GM18870 (cell line): ENCODE measurements around the gene TCF4.
A peak's percentile ranks its signal among the peaks of the same experiment; 100 is the strongest.

Source experiments
- ATAC-seq: cut with Tn5 transposase; IDR thresholded peaks from one replicate; pipeline ENCODE4 v1.9.1; 2021; ENCODE audit warnings: moderate library complexity; ENCODE audit not compliant: unreplicated experiment

Gene TCF4

DNA sequence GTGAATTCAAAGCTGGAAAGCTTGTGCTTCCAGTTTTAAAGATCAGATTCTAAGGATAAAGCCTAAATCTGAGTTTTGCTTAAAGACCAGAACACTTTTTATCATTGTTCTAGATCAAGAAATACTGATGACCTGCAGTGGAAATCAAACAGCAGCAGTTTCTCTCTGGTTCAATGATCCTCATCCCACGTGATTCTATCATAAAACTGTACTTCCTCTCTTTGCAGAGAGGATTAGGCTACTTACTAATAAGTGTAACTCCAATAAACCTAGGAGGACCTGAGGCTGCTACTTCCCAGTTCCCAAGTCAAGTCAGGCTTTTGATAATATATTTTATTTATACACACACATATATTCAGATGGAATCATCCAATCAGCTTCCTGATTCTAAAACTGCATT lies 81.9 kb downstream of the TCF4 start:
- ATAC-seq, result no peak

DNA sequence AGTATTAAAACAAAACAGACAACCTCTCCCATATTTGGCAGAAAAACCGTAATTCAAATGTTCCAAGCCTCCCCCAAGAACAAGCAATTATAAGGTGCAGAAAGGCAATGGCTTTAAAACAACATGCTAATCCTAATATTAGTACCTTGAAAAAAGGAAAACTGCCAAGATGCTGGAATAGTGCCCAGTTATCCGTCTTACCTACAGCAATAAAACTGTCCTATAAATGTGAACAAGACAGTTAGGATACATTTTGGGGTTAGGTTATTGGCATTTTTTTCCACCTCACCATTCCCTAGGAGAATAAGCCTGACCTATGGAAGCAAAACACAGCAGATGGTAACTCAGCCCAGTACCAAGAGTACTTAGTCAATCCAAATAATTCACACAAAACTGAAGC lies 83.2 kb downstream of the TCF4 start:
- ATAC-seq, result no peak

DNA sequence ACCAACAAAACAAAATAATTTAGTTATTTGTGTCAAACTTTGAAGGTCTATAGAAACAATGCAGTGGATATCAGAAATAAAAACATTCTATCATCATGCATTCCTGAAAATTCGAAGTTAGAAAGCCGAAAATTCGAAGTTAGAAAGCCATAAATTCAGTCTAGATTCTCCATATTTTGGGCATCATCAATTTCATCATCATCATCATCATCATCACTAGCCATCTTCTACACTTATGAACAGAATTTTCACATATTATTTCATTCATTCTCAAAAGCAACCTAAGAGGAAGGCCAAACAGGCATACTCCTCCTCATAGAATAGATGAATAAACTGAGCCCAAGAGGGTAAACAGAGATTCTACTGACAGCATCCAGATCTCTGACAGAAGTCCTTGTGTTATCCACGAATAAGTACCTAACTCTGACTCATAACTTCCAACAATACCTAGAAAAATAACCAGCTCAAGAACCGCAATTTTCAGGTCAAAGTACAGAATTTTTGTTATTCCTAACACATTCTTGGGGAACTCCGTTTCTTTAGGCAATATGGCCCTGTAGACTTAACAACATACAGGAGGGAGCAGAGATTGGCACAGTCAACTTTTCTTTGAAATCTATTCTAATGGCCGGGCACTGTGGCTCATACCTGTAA lies 84.7 kb downstream of the TCF4 start:
- ATAC-seq, result no peak

DNA sequence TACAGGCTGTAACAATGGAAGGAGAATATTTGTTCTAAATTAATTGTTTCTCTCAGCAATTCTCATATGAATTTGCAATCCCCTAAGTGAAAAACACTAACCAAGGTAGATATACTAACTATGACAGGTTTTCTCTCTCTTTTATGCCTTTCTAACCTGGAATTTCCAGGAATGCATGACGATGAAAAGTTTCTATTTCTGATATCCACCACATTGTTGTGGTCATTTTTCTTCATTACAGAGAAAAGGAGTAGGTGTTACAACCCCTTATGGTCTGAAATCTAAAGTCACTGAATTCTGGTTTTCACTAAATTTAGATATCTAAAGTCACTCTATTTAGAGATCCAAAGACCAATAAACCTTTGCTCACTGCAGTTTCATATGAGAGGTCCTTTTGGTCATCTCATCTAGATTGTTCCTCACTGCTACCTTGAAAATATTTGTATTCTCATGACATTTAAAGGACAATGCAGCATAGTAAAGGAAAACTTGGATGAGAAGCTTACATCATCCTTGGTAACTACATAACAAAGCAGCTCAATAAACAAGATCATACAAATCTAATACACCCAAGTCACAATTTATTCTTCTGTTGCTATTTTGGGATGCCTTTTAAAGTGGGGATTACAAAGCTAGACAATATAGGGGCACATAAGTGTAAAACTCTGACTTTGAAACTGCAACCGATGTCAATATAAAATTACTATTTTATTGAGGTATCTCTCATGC lies 85.8 kb downstream of the TCF4 start:
- no peak for ATAC-seq

DNA sequence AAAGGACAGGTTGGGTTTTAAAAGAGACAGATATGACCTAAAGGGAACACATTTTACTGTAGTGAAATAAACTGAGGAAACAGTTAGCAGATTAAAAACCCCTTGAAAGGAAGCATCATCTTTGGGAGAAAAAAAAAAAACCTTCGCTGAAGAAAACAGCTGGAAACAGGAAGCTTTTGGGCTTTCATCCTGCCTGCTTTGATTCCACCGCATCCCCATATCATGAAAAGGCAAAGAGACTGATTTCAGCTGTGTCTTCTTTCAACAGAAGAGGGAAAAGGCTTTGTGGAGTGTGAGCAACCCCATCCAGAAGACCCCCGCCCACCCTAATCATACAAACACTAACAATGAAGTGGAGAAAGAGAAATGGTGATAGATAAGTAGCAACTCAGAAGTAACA lies 86.4 kb downstream of the TCF4 start:
- no peak for ATAC-seq

DNA sequence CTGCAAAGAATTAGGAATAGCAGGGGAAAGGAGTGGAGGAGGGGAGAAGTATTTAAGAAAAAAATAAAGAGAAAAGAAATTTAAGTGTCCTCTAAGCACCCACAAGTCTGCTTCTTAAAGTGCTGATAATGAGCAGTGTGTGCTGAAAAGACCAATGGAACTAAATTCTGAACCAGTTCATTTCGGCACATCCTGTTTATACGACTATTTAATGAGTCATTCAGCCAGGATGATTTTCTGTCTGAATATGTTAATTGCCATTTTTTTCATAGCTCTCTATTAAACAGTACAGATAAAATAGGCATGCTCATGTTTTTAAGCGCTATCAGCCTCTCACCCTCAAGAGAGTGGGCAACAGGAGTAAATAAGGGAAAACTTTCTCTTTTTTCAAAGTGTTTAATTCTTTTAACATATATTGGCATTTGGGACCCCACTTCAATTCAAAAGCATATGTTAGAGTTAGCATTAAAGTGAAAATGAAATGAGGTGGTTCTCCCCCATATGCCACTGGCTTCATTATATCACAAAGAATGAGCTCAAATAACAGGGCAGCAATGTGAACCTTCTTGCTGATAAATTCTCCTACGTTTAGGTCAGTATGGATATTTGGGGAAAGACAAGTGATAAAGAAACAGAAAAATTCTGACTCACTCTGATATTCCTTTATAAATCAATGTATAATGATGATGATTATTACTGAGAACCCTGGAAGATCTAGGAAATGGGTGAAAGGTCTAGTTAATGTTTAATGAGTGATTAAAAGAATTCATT lies 87.5 kb downstream of the TCF4 start:
- ATAC-seq, result no peak

DNA sequence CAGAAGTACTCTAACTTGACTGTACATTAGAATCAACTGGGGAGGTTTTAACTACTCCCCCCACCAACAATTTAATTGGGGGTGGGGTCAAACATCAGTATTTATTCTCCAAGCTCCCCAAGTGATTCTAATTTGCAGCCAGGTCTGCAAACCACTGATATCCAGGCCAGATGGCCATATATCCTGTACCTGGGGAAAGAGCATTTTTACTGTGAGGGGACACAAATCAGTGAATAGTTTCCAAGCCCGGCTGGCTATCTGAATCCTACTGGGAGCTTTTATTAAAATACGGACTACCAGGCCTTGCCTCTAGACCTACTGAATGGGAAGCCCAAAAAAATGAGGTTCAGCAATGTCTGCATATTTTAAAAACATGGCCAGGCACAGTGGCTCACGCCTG lies 88.5 kb downstream of the TCF4 start:
- no peak for ATAC-seq

DNA sequence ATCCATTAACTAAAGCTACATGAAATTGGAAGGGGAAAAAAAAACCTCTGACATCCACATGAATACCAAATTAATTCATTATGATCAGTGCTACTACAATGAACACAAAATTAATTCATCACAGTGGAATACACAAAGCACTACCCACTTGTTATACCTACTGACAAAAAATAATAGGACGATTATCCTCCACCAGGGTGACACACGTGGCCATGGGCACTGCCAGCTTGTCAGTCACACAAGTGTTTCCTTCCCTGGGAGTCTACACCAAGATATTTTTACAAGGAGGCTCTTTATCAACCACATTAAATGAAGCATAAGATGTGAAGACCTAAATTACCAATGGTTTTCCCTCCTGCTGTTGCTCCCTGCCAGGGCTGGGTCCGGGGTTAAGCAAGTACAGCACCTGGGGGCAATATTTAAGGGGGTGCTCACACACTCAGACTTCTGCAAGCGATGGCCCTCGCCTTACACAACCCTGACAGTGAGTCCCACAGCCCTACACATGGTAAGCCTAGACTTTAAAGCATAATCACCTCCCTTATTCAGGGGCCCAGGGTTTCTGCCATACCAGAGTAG lies 90.1 kb downstream of the TCF4 start:
- ATAC-seq, result no peak

DNA sequence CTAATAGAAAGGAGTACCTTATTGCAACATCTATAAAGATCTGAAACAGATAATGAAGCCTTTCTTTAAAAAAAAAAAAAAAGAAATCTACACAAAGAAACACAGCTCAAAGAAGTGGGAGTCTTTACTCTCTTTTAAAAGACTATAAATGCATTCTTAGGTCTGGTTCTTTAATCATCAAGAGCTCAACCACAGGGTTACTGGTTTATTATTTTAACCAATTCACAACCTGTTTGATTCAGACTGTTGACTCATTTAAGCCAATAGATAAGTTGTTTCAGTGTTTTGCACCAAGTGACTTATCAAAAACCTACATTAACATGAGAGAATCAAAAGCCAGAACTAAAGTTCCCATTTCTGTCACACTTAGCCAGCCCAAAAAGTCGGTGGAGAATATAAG lies 93.1 kb downstream of the TCF4 start:
- ATAC-seq, result no peak

DNA sequence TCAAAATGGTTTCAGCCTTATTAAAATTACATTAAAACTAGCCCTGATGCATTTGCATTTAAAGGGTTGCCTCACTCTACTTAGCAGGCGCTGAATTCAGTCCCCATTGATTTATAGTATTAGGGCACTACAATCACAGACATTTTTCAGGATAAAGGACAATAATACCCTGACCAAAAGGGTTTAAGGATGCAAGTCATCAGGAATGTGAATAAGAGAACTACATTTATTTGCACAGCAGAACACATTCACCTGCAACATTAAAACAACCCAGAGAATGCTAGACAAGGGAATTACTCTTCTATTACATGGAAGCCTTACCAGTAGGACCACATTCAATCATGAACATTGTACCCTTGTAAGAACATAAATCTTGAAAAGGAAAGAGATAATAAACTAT lies 93.6 kb downstream of the TCF4 start:
- no peak for ATAC-seq

DNA sequence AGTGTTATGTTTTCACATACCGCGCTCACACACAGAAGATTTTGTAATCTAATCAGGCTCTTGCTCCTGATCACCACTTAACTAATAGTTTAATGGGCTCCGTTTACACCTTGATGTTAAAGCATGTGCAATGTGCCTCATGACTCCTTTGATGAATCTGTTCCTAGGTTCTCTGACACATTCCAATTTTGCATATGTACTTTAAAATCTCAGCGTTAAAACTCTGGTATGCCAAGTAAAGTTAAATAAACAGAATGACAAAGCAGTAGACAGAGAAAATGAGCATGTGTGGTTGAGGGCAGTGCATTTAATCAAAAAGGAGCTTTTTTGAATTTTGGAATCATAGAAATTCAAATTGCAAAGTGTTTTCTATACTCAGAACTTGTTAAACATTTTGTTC lies 96.4 kb downstream of the TCF4 start:
- no peak for ATAC-seq

DNA sequence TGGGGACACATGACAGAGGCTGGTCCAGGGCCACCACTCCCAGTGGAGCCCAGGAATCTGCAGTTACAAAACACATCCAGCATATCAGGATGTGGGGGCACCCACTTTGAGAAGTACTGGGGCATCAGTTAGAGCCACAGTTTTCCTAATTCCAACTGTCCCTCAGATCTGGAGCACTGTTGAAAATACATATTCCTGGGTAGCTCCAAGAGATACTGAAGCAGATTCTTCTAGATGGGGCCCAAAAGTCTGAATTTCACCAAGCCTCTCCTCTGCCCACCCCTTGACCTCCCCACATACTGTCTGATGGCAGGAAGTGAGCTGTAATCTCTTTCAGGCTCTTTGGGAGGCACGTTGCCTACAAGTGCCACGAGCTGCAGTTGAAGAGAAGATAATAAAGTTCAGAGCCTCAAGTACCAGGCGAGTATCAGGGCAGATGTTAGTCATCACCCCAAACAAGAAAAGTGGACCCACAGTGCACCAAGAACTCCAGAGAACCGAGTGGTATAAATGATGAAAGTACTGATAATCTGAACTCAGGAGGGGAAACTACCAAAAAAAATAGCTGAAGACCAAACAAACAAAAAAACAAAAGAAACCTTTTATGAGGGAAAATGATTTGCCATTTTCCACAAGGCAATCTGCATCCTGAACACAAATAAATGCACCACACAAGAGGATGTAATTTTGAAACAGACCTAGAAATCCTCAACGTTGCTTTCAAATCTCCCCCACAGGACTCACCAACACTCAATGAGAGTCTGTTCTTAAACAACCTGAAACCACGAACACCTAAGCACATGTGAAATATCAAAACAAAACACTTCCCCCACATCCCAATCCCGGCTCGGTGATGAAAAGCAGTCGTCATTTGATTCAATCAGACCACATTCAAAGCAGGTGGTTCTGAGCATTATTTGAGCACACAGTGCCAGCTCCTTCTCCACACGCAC lies 98.7 kb downstream of the TCF4 start:
- ATAC-seq, result peak; percentile 84

DNA sequence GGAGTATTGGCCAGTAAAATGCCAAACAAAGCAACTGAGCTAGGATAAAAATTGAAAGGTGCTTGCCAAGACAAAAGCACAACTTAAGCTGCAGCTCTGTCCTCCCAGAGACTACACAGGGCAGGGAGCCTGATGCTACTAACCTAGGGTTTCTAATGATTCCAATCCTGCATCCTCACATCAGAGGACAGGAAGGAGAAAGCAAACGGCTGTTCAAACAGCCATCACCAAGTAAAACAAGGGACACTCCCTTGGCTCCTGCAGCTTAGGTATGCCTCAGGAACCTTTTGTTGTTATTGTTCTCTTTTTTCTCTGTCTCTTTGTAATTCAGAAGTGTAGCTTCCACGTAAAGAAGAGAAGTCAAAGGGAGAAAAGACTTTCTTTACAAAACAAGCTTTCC lies 99.5 kb downstream of the TCF4 start:
- ATAC-seq, result no peak

DNA sequence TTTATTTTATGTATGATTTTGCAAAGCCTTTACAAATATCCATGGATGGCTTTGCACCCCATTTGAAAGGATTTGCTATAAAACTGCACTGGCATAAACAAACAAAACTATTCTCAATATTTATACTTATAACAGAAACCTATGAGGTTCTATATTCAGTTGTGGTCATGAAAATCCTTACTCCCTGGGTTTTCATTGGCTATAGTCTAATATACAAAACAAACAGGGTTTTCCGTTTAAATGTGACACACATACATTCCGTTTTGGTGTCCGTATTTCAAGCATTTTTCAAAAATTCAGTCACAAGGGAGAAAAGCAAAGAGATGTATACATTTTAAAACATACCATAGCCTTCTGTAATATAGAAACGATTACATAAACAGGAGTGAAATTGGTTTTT lies 100.0 kb downstream of the TCF4 start:
- ATAC-seq, result no peak

DNA sequence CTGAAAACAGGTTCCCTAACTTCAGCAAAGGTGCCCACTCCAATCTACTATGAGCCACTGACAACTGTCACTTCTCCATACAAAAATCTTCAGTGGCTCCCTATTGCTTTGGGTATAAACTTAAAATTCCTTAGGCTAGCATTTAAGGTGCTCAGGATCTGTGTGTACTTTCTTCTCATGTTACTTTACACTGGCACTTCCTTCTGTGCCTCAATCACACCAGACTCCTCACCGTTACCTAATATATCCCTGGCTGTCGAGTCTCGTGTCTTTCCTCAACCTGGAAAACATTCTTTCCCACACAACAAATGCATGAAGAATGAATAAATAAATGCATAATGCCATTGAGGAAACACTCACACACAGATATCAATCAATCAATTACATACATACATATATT lies 101.1 kb downstream of the TCF4 start:
- no peak for ATAC-seq

DNA sequence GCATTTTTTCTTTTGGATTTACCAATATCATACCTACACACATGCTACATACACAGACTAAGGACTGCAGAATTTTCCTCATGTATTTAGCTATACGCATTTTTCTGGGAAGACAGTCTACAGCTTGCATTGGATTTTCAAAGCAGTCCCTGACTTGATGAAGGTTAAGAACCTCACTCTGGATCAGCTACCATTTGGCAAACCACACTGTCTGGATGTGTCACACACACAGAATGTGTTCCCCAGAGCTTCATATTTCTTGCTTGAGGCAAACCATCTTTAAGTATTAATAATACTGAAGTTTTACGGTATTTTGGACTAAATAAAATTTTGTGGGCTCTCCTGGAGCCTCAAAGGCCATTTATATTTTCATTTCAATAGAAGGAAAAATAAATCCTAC lies 102.3 kb downstream of the TCF4 start:
- no peak for ATAC-seq

DNA sequence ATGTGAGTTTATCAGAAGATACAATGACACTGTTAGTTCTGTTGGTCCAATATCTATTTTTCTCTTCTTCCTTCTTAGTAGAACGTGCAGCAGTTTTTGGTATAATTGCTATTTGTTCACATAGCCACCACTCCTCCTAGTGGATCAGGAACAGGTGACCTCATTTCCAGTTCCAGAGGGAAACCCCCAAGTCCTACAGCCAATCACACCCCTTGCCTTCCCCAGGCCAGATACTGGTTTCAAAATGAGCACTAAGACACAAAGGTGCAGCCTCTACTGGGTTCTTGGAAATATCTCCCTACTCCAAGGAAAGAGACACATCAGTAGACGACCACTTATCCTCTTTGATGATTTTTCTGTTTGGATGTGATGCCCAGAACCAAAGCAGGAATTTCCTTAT lies 103.2 kb downstream of the TCF4 start:
- peak; percentile 48 for ATAC-seq

DNA sequence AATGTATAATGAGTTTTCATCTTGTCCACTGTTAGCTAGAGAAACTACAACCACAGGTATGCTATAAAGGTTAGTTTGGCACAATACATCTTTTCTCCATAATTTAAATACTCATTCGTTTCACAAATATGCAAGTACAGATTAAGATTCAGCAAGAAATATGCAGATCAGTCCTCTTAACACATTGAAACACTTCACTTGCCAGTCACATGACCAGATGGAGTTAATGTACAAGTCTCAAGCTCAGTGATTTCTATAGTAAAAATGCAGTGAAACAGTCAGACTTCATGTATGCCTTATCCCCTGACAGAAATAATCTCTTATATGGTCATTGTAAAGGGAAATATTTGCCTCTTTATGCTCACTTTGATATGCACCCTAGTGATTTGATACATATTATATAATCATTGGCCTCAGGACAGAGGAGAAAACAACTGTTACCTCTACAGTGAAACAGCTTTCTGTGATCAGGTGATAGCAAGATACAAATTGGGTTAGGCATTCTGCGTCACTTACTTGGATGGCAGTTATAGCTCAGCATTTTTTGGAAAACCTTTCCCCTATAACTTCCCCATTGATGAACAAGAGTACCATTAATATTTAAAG lies 104.6 kb downstream of the TCF4 start:
- ATAC-seq, result no peak

DNA sequence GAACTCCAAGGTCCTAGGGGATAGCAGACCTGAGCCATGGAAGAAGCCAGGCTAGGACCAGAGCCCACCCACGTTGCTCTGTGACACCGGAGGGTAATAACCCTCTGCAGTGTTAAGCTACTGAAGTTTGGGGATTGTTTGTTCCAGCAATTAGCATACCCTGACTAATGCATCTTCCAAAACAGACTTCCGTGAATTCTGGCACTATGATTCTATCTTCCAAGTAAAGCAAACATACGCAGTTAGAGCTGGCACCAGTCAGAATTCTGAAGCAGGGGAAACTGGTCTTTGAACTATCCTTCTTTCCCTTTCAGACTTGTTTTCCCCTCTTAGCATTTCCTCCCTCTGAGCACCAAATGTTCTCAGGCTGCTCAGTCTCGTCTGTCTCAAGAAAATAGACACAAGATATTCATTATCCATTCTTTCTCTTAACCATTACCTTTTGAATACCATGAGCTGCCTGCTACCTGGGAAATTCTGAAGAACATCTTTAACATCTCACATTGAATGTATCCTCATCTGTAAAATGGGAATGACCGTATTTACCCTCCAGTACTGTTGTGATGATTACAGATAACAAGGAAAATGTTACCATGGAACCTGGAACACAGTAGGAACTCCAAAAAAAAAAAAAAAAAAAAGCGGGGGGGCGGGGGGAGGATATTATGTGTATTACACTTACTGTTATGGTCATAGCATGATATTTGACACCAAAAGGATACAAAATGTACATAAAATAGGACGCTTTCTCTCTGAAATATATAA lies 108.2 kb downstream of the TCF4 start:
- ATAC-seq, result no peak
